A549 (cell line): ENCODE results near the gene IL12B. TPM values are rescaled to one million over a fixed set of nuclear protein-coding genes. Genes with fewer than 3 reads are reported as not detected.

Experiments used
- ATAC-seq, 2 experiments: fragments of 200-7000 bp in 1 of 2; fragments of >200 bp in 1 of 2; cut with Nextera tagmentation in 1 of 2; cut with Tn5 transposase in 1 of 2; 3 replicates each; pipeline versions ENCODE4 v1.8.0 to v1.9.1; 2018 to 2020; ENCODE audit warnings: mild to moderate bottlenecking in 1 of 2, moderate library complexity in 1 of 2
- CTCF ChIA-PET: fragments of 300-600 bp; sonication (Branson Sonifier 250); formaldehyde crosslinking; extraction: SDS; loops from one replicate; lab custom pipeline; 2021; ENCODE audit warnings: antibody characterized with exemption, inconsistent platforms; lab: Yijun Ruan, JAX
- POLR2A ChIA-PET: fragments of 350-600 bp; formaldehyde crosslinking; extraction: SDS; loops from one replicate; lab custom pipeline; 2021; ENCODE audit warnings: antibody characterized with exemption, inconsistent platforms; lab: Yijun Ruan, JAX
- DNase-seq, 2 experiments: peaks; one replicate each; pipeline versions ENCODE4 v3.0.0 to v3.0.0-alpha.2; 2011 to 2016; ENCODE audit warnings: low read depth in 1 of 2, low spot score in 1 of 2
- FAIRE-seq: peaks from 2 replicates; lab custom pipeline; 2011; peaks lifted over from hg19 to GRCh38; lab: Jason Lieb, UNC
- H3K27ac ChIP-seq, 2 experiments: fragments of >200 bp; sonication (Bioruptor Twin); formaldehyde crosslinking; 3 replicates each; pipeline ENCODE4 v1.5.1; 2016 to 2017
- H3K4me1 ChIP-seq: fragments of >200 bp; sonication (Bioruptor Twin); formaldehyde crosslinking; 3 replicates; pipeline ENCODE4 v1.6.1; 2016
- H3K4me2 ChIP-seq: fragments of >200 bp; sonication (Bioruptor Twin); formaldehyde crosslinking; 3 replicates; pipeline ENCODE4 v1.6.1; 2016
- H3K4me3 ChIP-seq: fragments of >200 bp; sonication (Bioruptor Twin); formaldehyde crosslinking; 3 replicates; pipeline ENCODE4 v1.5.1; 2016
- H3K9me3 ChIP-seq: fragments of >200 bp; sonication (Bioruptor Twin); formaldehyde crosslinking; 3 replicates; pipeline ENCODE4 v1.6.1; 2016
- BCL3 ChIP-seq: fragments of >200 bp; sonication (Bioruptor Twin); formaldehyde crosslinking; IDR thresholded peaks from 3 replicates; pipeline ENCODE4 v1.6.1; 2016
- CTCF ChIP-seq: fragments of >200 bp; sonication (Bioruptor Twin); formaldehyde crosslinking; IDR thresholded peaks from 3 replicates; pipeline ENCODE4 v1.5.1; 2016
- EHMT2 ChIP-seq: fragments of 200-600 bp; sonication (generic); IDR thresholded peaks from 2 replicates; pipeline ENCODE4 v1.6.1; 2016; ENCODE audit warnings: antibody characterized with exemption, low read depth, mild to moderate bottlenecking, moderate library complexity
- GATA3 ChIP-seq: IDR thresholded peaks from 2 replicates; pipeline ENCODE4 v1.6.1; 2012; ENCODE audit warnings: borderline replicate concordance
- JUNB ChIP-seq: fragments of >200 bp; sonication (Bioruptor Twin); formaldehyde crosslinking; IDR thresholded peaks from 2 replicates; pipeline ENCODE4 v1.6.1; 2016
- KDM1A ChIP-seq: fragments of 200-600 bp; sonication (generic); IDR thresholded peaks from 2 replicates; pipeline ENCODE4 v1.6.1; 2016; ENCODE audit warnings: low read depth, mild to moderate bottlenecking
- KDM5A ChIP-seq: fragments of 200-600 bp; sonication (generic); IDR thresholded peaks from 2 replicates; pipeline ENCODE4 v1.6.1; 2016; ENCODE audit warnings: antibody characterized with exemption, mild to moderate bottlenecking
- MAX ChIP-seq: IDR thresholded peaks from 2 replicates; pipeline ENCODE4 v1.6.1; 2012
- MAZ ChIP-seq: fragments of 150-350 bp; IDR thresholded peaks from 2 replicates; pipeline ENCODE4 v1.6.1; 2014; ENCODE audit warnings: antibody characterized with exemption, low read depth, low read length, borderline replicate concordance
- NFE2L2 ChIP-seq: fragments of 150-350 bp; conservative IDR thresholded peaks from 2 replicates; pipeline ENCODE4 v1.6.1; 2014; ENCODE audit warnings: low read length
- NR3C1 ChIP-seq: fragments of >200 bp; sonication (Bioruptor Twin); formaldehyde crosslinking; IDR thresholded peaks from 3 replicates; pipeline ENCODE4 v1.6.1; 2017
- POLR2AphosphoS2 ChIP-seq: conservative IDR thresholded peaks from 2 replicates; pipeline ENCODE4 v1.6.1; 2012; ENCODE audit warnings: low read length, improper control_type of control experiment, inconsistent platforms
- RAD21 ChIP-seq, 2 experiments: fragments of >200 bp in 1 of 2; sonication (Bioruptor Twin) in 1 of 2; formaldehyde crosslinking in 1 of 2; IDR thresholded peaks in 1 of 2; conservative IDR thresholded peaks in 1 of 2; 2 replicates in 1 of 2; 3 replicates in 1 of 2; pipeline ENCODE4 v1.6.1; 2012 to 2018; ENCODE audit warnings: inconsistent platforms in 1 of 2
- RARB ChIP-seq: fragments of 250-450 bp; sonication (Bioruptor Pico); IDR thresholded peaks from 2 replicates; pipeline ENCODE4 v1.8.0; 2021; ENCODE audit warnings: mild to moderate bottlenecking, moderate library complexity
- SMC3 ChIP-seq: fragments of >200 bp; sonication (Bioruptor Twin); formaldehyde crosslinking; IDR thresholded peaks from 3 replicates; pipeline ENCODE4 v1.6.1; 2018; ENCODE audit warnings: inconsistent platforms
- ZC3H11A ChIP-seq: fragments of 450-650 bp; IDR thresholded peaks from 2 replicates; pipeline ENCODE4 v1.6.1; 2014; ENCODE audit warnings: antibody characterized with exemption, mild to moderate bottlenecking
- ZFP36 ChIP-seq: fragments of 450-650 bp; IDR thresholded peaks from 2 replicates; pipeline ENCODE4 v1.6.1; 2014; ENCODE audit warnings: borderline replicate concordance; ENCODE audit not compliant: partially characterized antibody
- ZSCAN20 ChIP-seq: fragments of 250-450 bp; sonication (Bioruptor Pico); IDR thresholded peaks from 2 replicates; pipeline ENCODE4 v1.8.0; 2022; ENCODE audit warnings: mild to moderate bottlenecking, moderate library complexity
- WGBS: methylation state at CpG from one replicate; pipeline ENCODE4 v1.1.6; 2017; ENCODE audit errors: missing lambda C conversion rate; 5-methylcytosine and 5-hydroxymethylcytosine counted together
- polyA plus RNA-seq, 4 experiments: library from polyadenylated mRNA; depleted of rRNA in 3 of 4; stranded (reverse); fragments of >200 nt; fragmentation: RNase III in 1 of 4; extraction: RNeasy Plus Mini Kit Qiagen cat#74134 plus additional on column Dnase treatment in 1 of 4; gene quantifications; 2 replicates in 3 of 4; 3 replicates in 1 of 4; pipeline ENCODE4 v1.2.3, GENCODE V29; 2011 to 2017
- TF ChIP-seq, protein P1 (sequence below): fragments of 200-600 bp; sonication (generic); IDR thresholded peaks from 2 replicates; pipeline ENCODE4 v1.6.1; 2016; ENCODE audit warnings: antibody characterized with exemption, mild to moderate bottlenecking, moderate library complexity
- TF ChIP-seq, protein P2 (sequence below): fragments of 150-350 bp; IDR thresholded peaks from 2 replicates; pipeline ENCODE4 v1.6.1; 2014; ENCODE audit warnings: low read depth, mild to moderate bottlenecking, low read length

IL12B gene
- polyA plus RNA-seq, 2 of the 4 experiments (the other 2 are of a cell fraction): 0.08 to 0.09 TPM

- peak in 1 of 2 experiments; percentile 57; a peak in 2 of 6 replicates for ATAC-seq
- 67% methylated on average over 8 of the region's 8 CpGs for WGBS
- peak; percentile 65 for FAIRE-seq
- no peak overlapping the region for H3K4me3 ChIP-seq
- ChIA-PET POLR2A (interaction anchor here (0.5 to 0.6 kb wide), 2 partner anchors 96 to 168 kb away, joined by 3 to 4 read pairs; no protein-coding TSS in a partner anchor), CTCF (interaction anchor here (0.7 to 3.5 kb wide), 17 partner anchors 9 to 700 kb away, joined by 3 to 16 read pairs (median 3); no protein-coding TSS in a partner anchor)
- H3K4me1 ChIP-seq: no peaks in the 10 kb centered on the region
- H3K27ac ChIP-seq: no peak overlapping the region
- TF ChIP-seq EHMT2 (no peak), KDM1A (no peak), ZSCAN20 (CRISPR knock-in tag) (no peak), SMC3 (peak; percentile 59), RAD21 (conservative IDR thresholded peaks at IDR 0.05 in 1 of 2, IDR thresholded peaks at IDR 0.05 in 1 of 2) (peak; percentile 71 to 72), ZC3H11A (no peak), MAZ (no peak), CTCF (peak; percentile 61)
- H3K4me2 ChIP-seq: no peak overlapping the region
- no peaks in the 10 kb centered on the region for H3K9me3 ChIP-seq
- DNase-seq: peak in 1 of 2 experiments; percentile 35
Measured at GRCh38 chr5:159286420-159287035, 43.8 kb downstream of the IL12B start.

DNA sequence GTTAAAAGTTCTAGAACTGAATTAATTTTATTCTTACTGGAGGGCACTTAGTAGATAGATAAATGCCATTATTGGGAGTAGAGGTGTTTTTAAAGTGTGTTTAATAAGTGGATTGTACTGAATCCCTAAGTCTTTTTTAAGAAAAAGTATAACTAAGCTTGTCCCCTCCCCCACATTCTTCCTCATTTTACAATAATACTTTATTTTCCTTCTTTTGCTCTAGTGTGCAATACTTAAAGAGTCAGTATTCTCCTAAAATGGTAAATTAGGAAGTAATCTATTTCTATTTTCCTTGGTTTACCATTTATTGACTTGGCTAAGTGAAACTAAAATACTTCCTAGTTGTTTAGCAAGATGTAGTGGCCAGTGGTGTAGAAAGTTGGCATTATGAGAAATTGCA is 55.6 kb downstream of the IL12B start:
- ChIA-PET CTCF (interaction anchor here (0.6 to 1.8 kb wide), 2 partner anchors 118 to 766 kb away, joined by 3 to 5 read pairs; no protein-coding TSS in a partner anchor), POLR2A (no interaction called here)
- Histone ChIP-seq H3K27ac (no peak overlapping the region), H3K4me2 (no peak overlapping the region), H3K4me3 (no peak overlapping the region), H3K9me3 (no peaks in the 10 kb centered on the region), H3K4me1 (no peaks in the 10 kb centered on the region)
- TF ChIP-seq NFE2L2 (no peak), RARB (CRISPR knock-in tag) (no peak), BCL3 (no peak), MAZ (no peak), NR3C1 (no peak), JUNB (no peak), POLR2AphosphoS2 (no peak), RAD21 (conservative IDR thresholded peaks at IDR 0.05 in 1 of 2, IDR thresholded peaks at IDR 0.05 in 1 of 2) (no peak), KDM5A (no peak), GATA3 (no peak), ZFP36 (no peak), MAX (no peak)
- TF ChIP-seq, protein P1, sequence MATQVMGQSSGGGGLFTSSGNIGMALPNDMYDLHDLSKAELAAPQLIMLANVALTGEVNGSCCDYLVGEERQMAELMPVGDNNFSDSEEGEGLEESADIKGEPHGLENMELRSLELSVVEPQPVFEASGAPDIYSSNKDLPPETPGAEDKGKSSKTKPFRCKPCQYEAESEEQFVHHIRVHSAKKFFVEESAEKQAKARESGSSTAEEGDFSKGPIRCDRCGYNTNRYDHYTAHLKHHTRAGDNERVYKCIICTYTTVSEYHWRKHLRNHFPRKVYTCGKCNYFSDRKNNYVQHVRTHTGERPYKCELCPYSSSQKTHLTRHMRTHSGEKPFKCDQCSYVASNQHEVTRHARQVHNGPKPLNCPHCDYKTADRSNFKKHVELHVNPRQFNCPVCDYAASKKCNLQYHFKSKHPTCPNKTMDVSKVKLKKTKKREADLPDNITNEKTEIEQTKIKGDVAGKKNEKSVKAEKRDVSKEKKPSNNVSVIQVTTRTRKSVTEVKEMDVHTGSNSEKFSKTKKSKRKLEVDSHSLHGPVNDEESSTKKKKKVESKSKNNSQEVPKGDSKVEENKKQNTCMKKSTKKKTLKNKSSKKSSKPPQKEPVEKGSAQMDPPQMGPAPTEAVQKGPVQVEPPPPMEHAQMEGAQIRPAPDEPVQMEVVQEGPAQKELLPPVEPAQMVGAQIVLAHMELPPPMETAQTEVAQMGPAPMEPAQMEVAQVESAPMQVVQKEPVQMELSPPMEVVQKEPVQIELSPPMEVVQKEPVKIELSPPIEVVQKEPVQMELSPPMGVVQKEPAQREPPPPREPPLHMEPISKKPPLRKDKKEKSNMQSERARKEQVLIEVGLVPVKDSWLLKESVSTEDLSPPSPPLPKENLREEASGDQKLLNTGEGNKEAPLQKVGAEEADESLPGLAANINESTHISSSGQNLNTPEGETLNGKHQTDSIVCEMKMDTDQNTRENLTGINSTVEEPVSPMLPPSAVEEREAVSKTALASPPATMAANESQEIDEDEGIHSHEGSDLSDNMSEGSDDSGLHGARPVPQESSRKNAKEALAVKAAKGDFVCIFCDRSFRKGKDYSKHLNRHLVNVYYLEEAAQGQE: no peak
- TF ChIP-seq, protein P2, sequence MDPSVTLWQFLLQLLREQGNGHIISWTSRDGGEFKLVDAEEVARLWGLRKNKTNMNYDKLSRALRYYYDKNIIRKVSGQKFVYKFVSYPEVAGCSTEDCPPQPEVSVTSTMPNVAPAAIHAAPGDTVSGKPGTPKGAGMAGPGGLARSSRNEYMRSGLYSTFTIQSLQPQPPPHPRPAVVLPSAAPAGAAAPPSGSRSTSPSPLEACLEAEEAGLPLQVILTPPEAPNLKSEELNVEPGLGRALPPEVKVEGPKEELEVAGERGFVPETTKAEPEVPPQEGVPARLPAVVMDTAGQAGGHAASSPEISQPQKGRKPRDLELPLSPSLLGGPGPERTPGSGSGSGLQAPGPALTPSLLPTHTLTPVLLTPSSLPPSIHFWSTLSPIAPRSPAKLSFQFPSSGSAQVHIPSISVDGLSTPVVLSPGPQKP: no peak
- no peak for DNase-seq
- ATAC-seq: no peak
- no peak for FAIRE-seq
